ENCODE results near the gene PELI2. TPM values are rescaled to one million over a fixed set of nuclear protein-coding genes. Genes with fewer than 3 reads are reported as not detected.
A peak's percentile ranks its signal among the peaks of the same experiment; 100 is the strongest.

Gene PELI2
- total and polyA plus RNA-seq, 2 donors (not counting 1 experiment from before 2014, with no cell fraction given), result 15.5 to 29.2 TPM

DNA sequence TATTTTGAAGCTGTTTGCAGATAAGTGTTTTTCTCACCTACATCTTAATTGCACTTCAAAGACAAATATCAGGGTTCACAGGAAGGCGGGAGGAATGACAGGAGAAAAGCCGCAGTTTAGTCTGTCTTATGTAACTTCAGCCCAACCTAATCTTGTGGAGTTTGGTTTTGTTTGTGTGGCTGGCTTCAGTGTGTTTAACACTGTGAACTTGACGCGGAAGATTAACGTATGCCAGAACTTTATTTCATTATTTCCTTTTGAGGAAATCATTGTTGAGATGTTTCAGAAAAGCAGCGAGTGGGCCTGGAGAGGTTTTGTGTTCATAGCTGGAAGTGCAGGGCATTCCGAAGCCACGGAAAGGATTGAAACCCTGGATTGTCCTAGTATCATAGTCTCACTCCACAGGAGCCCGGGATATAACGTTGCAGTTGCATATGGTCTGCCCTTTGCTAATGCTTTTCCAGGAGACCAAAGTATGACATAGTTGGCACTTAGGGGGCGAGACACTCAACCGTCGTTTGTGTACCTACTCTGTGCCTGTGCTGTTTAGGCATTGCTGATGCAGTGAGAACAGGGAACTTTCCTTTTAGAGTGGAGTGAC, 2.0 kb downstream of the PELI2 start:
- peak overlapping the region; percentile 99 for H3K4me2 ChIP-seq (ENCODE audit: extremely low read depth, insufficient read depth, low read length)
- peak in 1 of 2 donors; percentile 70 for DNase-seq (ENCODE audit: low read depth in 2 of 2)
- H3K4me1 ChIP-seq (ENCODE audit: control insufficient read depth, extremely low read depth, insufficient read depth, low read length), result peaks cover 13% of the 10 kb centered on the region
- no peaks in the 10 kb centered on the region for H3K9me3 ChIP-seq (ENCODE audit: control insufficient read depth, insufficient read depth, low read depth, low read length)
- no peaks in the 10 kb centered on the region for H3K36me3 ChIP-seq (ENCODE audit: control insufficient read depth, insufficient read depth, low read length)
- H4K20me1 ChIP-seq (ENCODE audit: control insufficient read depth, extremely low read depth, insufficient read depth, low read length), result no peaks in the 10 kb centered on the region
- peak overlapping the region; percentile 43 for H2AFZ ChIP-seq (ENCODE audit: low read length)
- H3K79me2 ChIP-seq (ENCODE audit: control insufficient read depth, insufficient read depth, low read length), result peaks cover 21% of the 10 kb centered on the region
- H3K27ac ChIP-seq (ENCODE audit: insufficient read depth, low read length), result peak overlapping the region; percentile 78
- H3K9ac ChIP-seq (ENCODE audit: insufficient read depth, low read length), result peak overlapping the region; percentile 27
- no peak for TF ChIP-seq EZH2 (IDR thresholded peaks at IDR 0.05; ENCODE audit: low read length, missing control alignments)
- TF ChIP-seq, protein P1, sequence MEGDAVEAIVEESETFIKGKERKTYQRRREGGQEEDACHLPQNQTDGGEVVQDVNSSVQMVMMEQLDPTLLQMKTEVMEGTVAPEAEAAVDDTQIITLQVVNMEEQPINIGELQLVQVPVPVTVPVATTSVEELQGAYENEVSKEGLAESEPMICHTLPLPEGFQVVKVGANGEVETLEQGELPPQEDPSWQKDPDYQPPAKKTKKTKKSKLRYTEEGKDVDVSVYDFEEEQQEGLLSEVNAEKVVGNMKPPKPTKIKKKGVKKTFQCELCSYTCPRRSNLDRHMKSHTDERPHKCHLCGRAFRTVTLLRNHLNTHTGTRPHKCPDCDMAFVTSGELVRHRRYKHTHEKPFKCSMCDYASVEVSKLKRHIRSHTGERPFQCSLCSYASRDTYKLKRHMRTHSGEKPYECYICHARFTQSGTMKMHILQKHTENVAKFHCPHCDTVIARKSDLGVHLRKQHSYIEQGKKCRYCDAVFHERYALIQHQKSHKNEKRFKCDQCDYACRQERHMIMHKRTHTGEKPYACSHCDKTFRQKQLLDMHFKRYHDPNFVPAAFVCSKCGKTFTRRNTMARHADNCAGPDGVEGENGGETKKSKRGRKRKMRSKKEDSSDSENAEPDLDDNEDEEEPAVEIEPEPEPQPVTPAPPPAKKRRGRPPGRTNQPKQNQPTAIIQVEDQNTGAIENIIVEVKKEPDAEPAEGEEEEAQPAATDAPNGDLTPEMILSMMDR (conservative IDR thresholded peaks at IDR 0.05 in 1 of 2, IDR thresholded peaks at IDR 0.05 in 1 of 2; ENCODE audit: low read depth in 1 of 2, low read length in 2 of 2), result peak in 1 of 2 donors; percentile 27
- peak overlapping the region; percentile 74 to 87 (median 81) for H3K4me3 ChIP-seq (replicated peaks in 1 of 4; ENCODE audit: control extremely low read depth in 1 of 4, insufficient read depth in 1 of 4, low read depth in 3 of 4, low read length in 4 of 4)
- H3K27me3 ChIP-seq (ENCODE audit: control insufficient read depth, insufficient read depth, low read length), result no peaks in the 10 kb centered on the region

DNA sequence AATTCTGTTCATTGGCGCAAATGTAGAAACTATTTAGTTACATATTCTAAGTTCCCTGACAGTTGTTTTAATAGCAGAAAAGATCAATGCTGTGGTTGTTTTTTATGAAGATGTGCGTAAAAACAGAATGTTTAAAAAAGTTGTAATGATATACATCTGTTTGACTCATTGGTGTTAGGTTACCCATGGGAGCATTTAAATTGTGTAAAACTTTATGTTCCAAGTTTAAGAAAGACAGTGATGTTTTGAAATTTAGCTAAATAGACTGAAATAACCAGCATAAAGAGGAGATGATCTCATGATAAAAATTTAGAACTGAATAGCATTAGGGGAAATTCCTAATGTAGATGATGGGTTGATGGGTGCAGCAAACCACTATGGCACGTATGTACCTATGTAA, 3.6 kb downstream of the PELI2 start:
- H3K4me3 ChIP-seq (replicated peaks in 1 of 4; ENCODE audit: control extremely low read depth in 1 of 4, insufficient read depth in 1 of 4, low read depth in 3 of 4, low read length in 4 of 4), result no peak overlapping the region
- peaks cover 30% of the 10 kb centered on the region for H3K79me2 ChIP-seq (ENCODE audit: control insufficient read depth, insufficient read depth, low read length)
- no peaks in the 10 kb centered on the region for H3K36me3 ChIP-seq (ENCODE audit: control insufficient read depth, insufficient read depth, low read length)
- no peaks in the 10 kb centered on the region for H3K9me3 ChIP-seq (ENCODE audit: control insufficient read depth, insufficient read depth, low read depth, low read length)
- H3K9ac ChIP-seq (ENCODE audit: insufficient read depth, low read length), result no peak overlapping the region
- peaks cover 13% of the 10 kb centered on the region for H3K4me1 ChIP-seq (ENCODE audit: control insufficient read depth, extremely low read depth, insufficient read depth, low read length)
- DNase-seq (ENCODE audit: low read depth in 2 of 2), result peak in 1 of 2 donors; percentile 74
- H2AFZ ChIP-seq (ENCODE audit: low read length), result no peak overlapping the region
- no peaks in the 10 kb centered on the region for H4K20me1 ChIP-seq (ENCODE audit: control insufficient read depth, extremely low read depth, insufficient read depth, low read length)
- no peaks in the 10 kb centered on the region for H3K27me3 ChIP-seq (ENCODE audit: control insufficient read depth, insufficient read depth, low read length)
- H3K4me2 ChIP-seq (ENCODE audit: extremely low read depth, insufficient read depth, low read length), result no peak overlapping the region
- H3K27ac ChIP-seq (ENCODE audit: insufficient read depth, low read length), result no peak overlapping the region
- TF ChIP-seq EZH2 (IDR thresholded peaks at IDR 0.05; ENCODE audit: low read length, missing control alignments), result no peak
- TF ChIP-seq, protein P1 (conservative IDR thresholded peaks at IDR 0.05 in 1 of 2, IDR thresholded peaks at IDR 0.05 in 1 of 2; ENCODE audit: low read depth in 1 of 2, low read length in 2 of 2), result no peak

DNA sequence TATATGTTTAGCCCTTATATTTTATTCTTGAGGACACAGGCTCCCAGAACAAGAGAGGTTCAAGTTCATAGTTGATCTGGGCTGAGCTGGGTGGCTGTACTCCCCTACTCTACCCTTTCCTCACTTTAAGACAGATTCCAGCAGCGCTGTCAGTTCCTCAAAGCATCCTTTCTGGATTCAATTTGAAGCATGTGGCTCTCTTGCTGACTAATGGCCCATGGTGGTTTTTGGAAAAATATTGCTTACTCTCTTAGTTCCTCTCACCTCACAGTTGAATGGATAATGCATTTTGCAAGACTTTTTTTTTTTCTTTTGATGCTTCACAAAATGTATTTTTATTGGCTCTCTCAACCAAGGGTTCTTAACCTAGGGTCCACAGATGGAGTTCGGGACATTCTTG, 4.1 kb downstream of the PELI2 start:
- no peaks in the 10 kb centered on the region for H3K27me3 ChIP-seq (ENCODE audit: control insufficient read depth, insufficient read depth, low read length)

More for the DNA sequence above, 4.1 kb downstream of the PELI2 start:
- H3K9me3 ChIP-seq (ENCODE audit: control insufficient read depth, insufficient read depth, low read depth, low read length), result no peaks in the 10 kb centered on the region
- no peak overlapping the region for H3K4me3 ChIP-seq (replicated peaks in 1 of 4; ENCODE audit: control extremely low read depth in 1 of 4, insufficient read depth in 1 of 4, low read depth in 3 of 4, low read length in 4 of 4)
- H3K36me3 ChIP-seq (ENCODE audit: control insufficient read depth, insufficient read depth, low read length), result no peaks in the 10 kb centered on the region
- TF ChIP-seq EZH2 (IDR thresholded peaks at IDR 0.05; ENCODE audit: low read length, missing control alignments), result no peak
- TF ChIP-seq, protein P1 (conservative IDR thresholded peaks at IDR 0.05 in 1 of 2, IDR thresholded peaks at IDR 0.05 in 1 of 2; ENCODE audit: low read depth in 1 of 2, low read length in 2 of 2), result no peak
- no peaks in the 10 kb centered on the region for H4K20me1 ChIP-seq (ENCODE audit: control insufficient read depth, extremely low read depth, insufficient read depth, low read length)
- peaks cover 13% of the 10 kb centered on the region for H3K4me1 ChIP-seq (ENCODE audit: control insufficient read depth, extremely low read depth, insufficient read depth, low read length)
- H3K79me2 ChIP-seq (ENCODE audit: control insufficient read depth, insufficient read depth, low read length), result peaks cover 30% of the 10 kb centered on the region
- H3K4me2 ChIP-seq (ENCODE audit: extremely low read depth, insufficient read depth, low read length), result no peak overlapping the region
- DNase-seq (ENCODE audit: low read depth in 2 of 2), result no peak
- no peak overlapping the region for H3K9ac ChIP-seq (ENCODE audit: insufficient read depth, low read length)
- H3K27ac ChIP-seq (ENCODE audit: insufficient read depth, low read length), result no peak overlapping the region
- no peak overlapping the region for H2AFZ ChIP-seq (ENCODE audit: low read length)
